Measurements from ENCODE around the gene SPG7.

The SPG7 gene

DNA sequence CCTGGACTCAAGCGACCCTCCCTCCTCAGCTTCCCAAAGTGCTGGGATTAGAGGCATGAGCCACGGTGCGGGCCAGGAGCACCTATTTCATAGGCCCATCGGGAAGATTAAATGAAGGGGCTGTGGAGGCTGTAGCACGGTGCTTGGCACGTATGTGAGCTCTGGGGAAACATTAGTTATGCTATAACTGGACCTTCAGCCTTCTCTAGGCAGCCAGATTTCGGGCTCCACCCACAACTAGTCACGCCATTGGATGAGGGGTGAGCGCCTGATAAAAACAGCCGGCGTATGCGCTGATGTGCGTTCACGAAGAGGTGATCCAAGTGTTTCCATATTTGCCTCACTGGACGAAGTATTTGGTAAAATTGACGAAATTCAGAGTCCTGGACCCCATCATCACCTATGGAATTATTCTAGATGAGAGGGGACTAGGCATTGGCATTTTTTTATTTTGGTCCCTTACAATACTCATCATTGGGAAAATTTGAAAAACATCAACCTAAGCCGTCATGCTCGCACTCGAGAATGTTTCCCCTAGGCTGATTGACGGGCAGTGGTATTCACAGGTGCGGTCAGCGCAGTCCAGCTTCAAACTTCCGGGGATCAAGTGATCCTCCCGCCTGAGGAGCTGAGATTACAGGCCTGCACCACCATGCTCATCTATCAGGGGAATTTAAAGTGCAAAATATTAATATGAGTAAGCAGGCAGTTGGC lies 16.1 kb upstream of the SPG7 start:
- TF ChIP-seq GABPA (IDR thresholded peaks at IDR 0.05; ENCODE audit: low read depth): no peak
- TF ChIP-seq, protein P1, sequence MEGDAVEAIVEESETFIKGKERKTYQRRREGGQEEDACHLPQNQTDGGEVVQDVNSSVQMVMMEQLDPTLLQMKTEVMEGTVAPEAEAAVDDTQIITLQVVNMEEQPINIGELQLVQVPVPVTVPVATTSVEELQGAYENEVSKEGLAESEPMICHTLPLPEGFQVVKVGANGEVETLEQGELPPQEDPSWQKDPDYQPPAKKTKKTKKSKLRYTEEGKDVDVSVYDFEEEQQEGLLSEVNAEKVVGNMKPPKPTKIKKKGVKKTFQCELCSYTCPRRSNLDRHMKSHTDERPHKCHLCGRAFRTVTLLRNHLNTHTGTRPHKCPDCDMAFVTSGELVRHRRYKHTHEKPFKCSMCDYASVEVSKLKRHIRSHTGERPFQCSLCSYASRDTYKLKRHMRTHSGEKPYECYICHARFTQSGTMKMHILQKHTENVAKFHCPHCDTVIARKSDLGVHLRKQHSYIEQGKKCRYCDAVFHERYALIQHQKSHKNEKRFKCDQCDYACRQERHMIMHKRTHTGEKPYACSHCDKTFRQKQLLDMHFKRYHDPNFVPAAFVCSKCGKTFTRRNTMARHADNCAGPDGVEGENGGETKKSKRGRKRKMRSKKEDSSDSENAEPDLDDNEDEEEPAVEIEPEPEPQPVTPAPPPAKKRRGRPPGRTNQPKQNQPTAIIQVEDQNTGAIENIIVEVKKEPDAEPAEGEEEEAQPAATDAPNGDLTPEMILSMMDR (IDR thresholded peaks at IDR 0.05; ENCODE audit: insufficient read depth, low read length): no peak
- no peak for TF ChIP-seq POLR2AphosphoS5 (IDR thresholded peaks at IDR 0.05; ENCODE audit: low read depth)
- no peak for TF ChIP-seq SPI1 (IDR thresholded peaks at IDR 0.05; ENCODE audit: borderline replicate concordance, low read depth)
- TF ChIP-seq, protein P2, sequence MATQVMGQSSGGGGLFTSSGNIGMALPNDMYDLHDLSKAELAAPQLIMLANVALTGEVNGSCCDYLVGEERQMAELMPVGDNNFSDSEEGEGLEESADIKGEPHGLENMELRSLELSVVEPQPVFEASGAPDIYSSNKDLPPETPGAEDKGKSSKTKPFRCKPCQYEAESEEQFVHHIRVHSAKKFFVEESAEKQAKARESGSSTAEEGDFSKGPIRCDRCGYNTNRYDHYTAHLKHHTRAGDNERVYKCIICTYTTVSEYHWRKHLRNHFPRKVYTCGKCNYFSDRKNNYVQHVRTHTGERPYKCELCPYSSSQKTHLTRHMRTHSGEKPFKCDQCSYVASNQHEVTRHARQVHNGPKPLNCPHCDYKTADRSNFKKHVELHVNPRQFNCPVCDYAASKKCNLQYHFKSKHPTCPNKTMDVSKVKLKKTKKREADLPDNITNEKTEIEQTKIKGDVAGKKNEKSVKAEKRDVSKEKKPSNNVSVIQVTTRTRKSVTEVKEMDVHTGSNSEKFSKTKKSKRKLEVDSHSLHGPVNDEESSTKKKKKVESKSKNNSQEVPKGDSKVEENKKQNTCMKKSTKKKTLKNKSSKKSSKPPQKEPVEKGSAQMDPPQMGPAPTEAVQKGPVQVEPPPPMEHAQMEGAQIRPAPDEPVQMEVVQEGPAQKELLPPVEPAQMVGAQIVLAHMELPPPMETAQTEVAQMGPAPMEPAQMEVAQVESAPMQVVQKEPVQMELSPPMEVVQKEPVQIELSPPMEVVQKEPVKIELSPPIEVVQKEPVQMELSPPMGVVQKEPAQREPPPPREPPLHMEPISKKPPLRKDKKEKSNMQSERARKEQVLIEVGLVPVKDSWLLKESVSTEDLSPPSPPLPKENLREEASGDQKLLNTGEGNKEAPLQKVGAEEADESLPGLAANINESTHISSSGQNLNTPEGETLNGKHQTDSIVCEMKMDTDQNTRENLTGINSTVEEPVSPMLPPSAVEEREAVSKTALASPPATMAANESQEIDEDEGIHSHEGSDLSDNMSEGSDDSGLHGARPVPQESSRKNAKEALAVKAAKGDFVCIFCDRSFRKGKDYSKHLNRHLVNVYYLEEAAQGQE (IDR thresholded peaks at IDR 0.05; ENCODE audit: insufficient replicate concordance, low read depth): no peak
- Histone ChIP-seq H3K27me3 (ENCODE audit: insufficient read depth, poor library complexity, severe bottlenecking) (no peaks in the 10 kb centered on the region), H3K4me3 (replicated peaks; ENCODE audit: insufficient read depth, low read length) (peak overlapping the region; percentile 72), H3K27ac (replicated peaks) (peak overlapping the region; percentile 92)
- no peak for DNase-seq (ENCODE audit: low read depth in 1 of 2, low spot score in 1 of 2)

DNA sequence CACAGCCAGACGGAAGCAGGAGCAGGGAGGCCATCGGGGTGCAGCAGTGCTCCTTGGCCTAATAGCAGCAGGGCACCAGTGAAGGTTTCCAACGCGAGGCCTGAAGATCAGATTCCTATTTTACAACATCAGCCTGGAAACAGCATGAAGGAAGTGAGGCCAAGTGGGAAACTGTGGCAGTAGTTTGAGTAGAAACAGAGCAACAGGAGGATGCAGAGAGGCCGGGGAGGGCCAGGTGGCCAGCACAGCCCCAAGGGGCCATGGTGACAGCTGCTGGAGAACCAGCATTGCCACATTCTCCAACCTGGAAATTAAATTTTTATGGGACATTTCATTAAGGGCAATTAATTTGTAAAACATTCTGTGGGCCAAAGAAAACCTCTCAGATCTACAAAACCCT lies 14.4 kb upstream of the SPG7 start:
- Histone ChIP-seq H3K4me3 (replicated peaks; ENCODE audit: insufficient read depth, low read length) (no peak overlapping the region), H3K27ac (replicated peaks) (no peak overlapping the region), H3K27me3 (ENCODE audit: insufficient read depth, poor library complexity, severe bottlenecking) (no peaks in the 10 kb centered on the region)
- no peak for DNase-seq (ENCODE audit: low read depth in 1 of 2, low spot score in 1 of 2)
- TF ChIP-seq, protein P2 (IDR thresholded peaks at IDR 0.05; ENCODE audit: insufficient replicate concordance, low read depth): no peak
- TF ChIP-seq GABPA (IDR thresholded peaks at IDR 0.05; ENCODE audit: low read depth): no peak
- TF ChIP-seq, protein P1 (IDR thresholded peaks at IDR 0.05; ENCODE audit: insufficient read depth, low read length): no peak
- no peak for TF ChIP-seq POLR2AphosphoS5 (IDR thresholded peaks at IDR 0.05; ENCODE audit: low read depth)
- TF ChIP-seq SPI1 (IDR thresholded peaks at IDR 0.05; ENCODE audit: borderline replicate concordance, low read depth): no peak

DNA sequence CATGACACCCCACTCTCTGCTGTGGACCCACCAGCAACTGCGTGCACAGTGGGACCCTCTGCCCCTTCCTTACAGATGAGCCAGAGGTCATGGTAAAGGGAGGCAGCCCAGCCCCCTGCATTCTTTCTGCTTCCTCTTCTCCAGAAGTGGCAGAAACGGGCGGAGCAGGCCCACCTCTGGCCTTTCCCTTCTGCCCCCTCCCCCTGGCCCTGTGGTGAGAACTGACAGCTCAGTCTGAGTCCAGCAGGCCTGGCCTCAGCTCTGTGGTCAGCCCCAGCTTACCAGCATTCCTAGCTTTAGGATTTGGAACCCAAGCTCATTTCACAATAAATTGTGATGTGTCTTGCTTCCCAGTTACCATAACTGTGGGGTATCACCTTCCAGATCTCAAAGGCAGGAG lies 13.1 kb upstream of the SPG7 start:
- no peaks in the 10 kb centered on the region for H3K27me3 ChIP-seq (ENCODE audit: insufficient read depth, poor library complexity, severe bottlenecking)
- no peak for DNase-seq (ENCODE audit: low read depth in 1 of 2, low spot score in 1 of 2)
- no peak overlapping the region for H3K4me3 ChIP-seq (replicated peaks; ENCODE audit: insufficient read depth, low read length)
- no peak overlapping the region for H3K27ac ChIP-seq (replicated peaks)
- no peak for TF ChIP-seq POLR2AphosphoS5 (IDR thresholded peaks at IDR 0.05; ENCODE audit: low read depth)
- TF ChIP-seq, protein P1 (IDR thresholded peaks at IDR 0.05; ENCODE audit: insufficient read depth, low read length): no peak
- TF ChIP-seq GABPA (IDR thresholded peaks at IDR 0.05; ENCODE audit: low read depth): no peak
- TF ChIP-seq, protein P2 (IDR thresholded peaks at IDR 0.05; ENCODE audit: insufficient replicate concordance, low read depth): no peak
- no peak for TF ChIP-seq SPI1 (IDR thresholded peaks at IDR 0.05; ENCODE audit: borderline replicate concordance, low read depth)

Data from HL-60 (cell line).